Testis (tissue), 3 donors: Measurements from ENCODE around the gene TJP1. TPM values are rescaled to one million over a fixed set of nuclear protein-coding genes. Genes with fewer than 3 reads are reported as not detected.
"Not testable (repeated sequence)": the region's sequence is repeated elsewhere in the genome, so short reads cannot be mapped to it uniquely, and the experiment has no call there.

Experiments
- DNase-seq: peaks from one replicate; pipeline ENCODE4 v3.0.0-alpha.2; 2019
- H3K27ac ChIP-seq, 2 donors: fragments of 200-600 bp; sonication (generic); one replicate each; pipeline ENCODE4 v1.5.1; 2019
- H3K27me3 ChIP-seq: fragments of 200-600 bp; sonication (generic); one replicate; pipeline ENCODE4 v1.5.1; 2019
- H3K36me3 ChIP-seq: fragments of 200-600 bp; sonication (generic); one replicate; pipeline ENCODE4 v1.5.1; 2017; ENCODE audit warnings: low read depth; ENCODE audit errors: missing control alignments
- H3K4me1 ChIP-seq: fragments of 200-600 bp; sonication (generic); one replicate; pipeline ENCODE4 v1.5.1; 2019
- H3K4me3 ChIP-seq, 2 donors: fragments of 200-600 bp; sonication (generic); one replicate each; pipeline ENCODE4 v1.5.1; 2017 to 2019
- H3K9me3 ChIP-seq: fragments of 200-600 bp; sonication (generic); one replicate; pipeline ENCODE4 v1.5.1; 2017
- POLR2A ChIP-seq: fragments of 450-650 bp; IDR thresholded peaks from one replicate; pipeline ENCODE4 v1.6.1; 2017; ENCODE audit warnings: antibody characterized with exemption, mild to moderate bottlenecking, moderate library complexity
- WGBS, 2 donors: methylation state at CpG; one replicate each; pipeline ENCODE4 v1.1.5; 2018; 5-methylcytosine and 5-hydroxymethylcytosine counted together
- intact Hi-C: fragments of 100-400 bp; cut with DNase I; formaldehyde crosslinking; loops from one replicate; pipeline ENCODE4 v1.15.1; 2023; ENCODE audit warnings: low total_unique reads
- polyA plus RNA-seq: library from polyadenylated mRNA; stranded (reverse); fragments of 350-450 nt; fragmentation: Illumina TruSeq; extraction: RNeasy Lipid Tissue Mini Kit (QIAGEN cat#74804); gene quantifications from one replicate; pipeline ENCODE4 v1.2.3, GENCODE V29; 2014; ENCODE audit warnings: low read depth, low replicate concordance; ENCODE audit not compliant: insufficient read depth
- total RNA-seq, 2 donors: library from RNA; depleted of rRNA; stranded (reverse); fragments of >200 nt; gene quantifications; one replicate each; pipeline ENCODE4 v1.2.3, GENCODE V29; 2016
- TF ChIP-seq, protein P1 (sequence below), 3 experiments: fragments of 450-650 bp in 2 of 3; fragments of 200-600 bp in 1 of 3; sonication (generic) in 1 of 3; IDR thresholded peaks; one replicate each; pipeline ENCODE4 v1.5.1; 2016 to 2019; ENCODE audit warnings: antibody characterized with exemption in 3 of 3, mild to moderate bottlenecking in 2 of 3, moderate library complexity in 1 of 3

The TJP1 gene
- total and polyA plus RNA-seq, 3 donors from 2014 or later = 102 to 315 (median 255) TPM

DNA sequence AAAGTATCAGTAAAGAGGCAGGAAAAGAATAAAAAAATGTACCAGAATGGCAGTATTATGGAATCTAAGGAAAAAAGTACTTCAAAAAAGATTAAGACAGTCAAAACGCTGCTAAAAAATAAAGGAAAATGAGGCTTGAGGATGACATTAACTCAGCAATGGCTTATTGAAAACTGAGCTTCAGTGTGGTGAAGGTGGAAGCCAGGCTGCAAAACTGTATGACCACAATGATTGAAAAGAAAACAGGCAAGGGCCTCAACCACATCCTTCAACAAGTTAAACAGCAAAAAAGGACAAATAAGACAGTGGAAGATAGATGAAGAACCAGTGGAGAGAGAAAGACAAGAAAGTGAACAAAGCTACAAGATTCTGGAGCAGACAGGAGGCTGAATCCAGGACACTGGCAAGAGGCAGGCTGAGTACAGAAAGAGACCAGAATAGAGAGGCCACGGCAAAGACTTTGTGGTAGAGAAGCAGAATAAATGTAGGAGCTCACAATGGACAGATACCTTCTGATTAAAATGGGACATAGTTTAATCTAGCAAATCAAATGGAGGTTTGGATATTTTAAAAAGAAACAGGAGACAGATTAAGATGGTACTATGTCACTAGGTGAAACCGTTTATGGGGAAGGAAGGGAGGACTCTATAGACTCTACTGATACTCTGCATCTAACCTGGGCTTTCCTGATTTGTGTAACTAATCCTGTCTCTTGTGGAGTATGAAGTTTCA lies 86.1 kb downstream of the TJP1 start:
- Histone ChIP-seq H3K36me3 (no peaks in the 10 kb centered on the region), H3K4me3 (no peak overlapping the region), H3K4me1 (no peaks in the 10 kb centered on the region), H3K9me3 (no peaks in the 10 kb centered on the region), H3K27me3 (no peaks in the 10 kb centered on the region), H3K27ac (no peak overlapping the region)
- WGBS, 2 donors = 84 to 85% methylated on average over 3 of the region's 3 CpGs
- intact Hi-C loops = no loop called here
- TF ChIP-seq, protein P1, sequence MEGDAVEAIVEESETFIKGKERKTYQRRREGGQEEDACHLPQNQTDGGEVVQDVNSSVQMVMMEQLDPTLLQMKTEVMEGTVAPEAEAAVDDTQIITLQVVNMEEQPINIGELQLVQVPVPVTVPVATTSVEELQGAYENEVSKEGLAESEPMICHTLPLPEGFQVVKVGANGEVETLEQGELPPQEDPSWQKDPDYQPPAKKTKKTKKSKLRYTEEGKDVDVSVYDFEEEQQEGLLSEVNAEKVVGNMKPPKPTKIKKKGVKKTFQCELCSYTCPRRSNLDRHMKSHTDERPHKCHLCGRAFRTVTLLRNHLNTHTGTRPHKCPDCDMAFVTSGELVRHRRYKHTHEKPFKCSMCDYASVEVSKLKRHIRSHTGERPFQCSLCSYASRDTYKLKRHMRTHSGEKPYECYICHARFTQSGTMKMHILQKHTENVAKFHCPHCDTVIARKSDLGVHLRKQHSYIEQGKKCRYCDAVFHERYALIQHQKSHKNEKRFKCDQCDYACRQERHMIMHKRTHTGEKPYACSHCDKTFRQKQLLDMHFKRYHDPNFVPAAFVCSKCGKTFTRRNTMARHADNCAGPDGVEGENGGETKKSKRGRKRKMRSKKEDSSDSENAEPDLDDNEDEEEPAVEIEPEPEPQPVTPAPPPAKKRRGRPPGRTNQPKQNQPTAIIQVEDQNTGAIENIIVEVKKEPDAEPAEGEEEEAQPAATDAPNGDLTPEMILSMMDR (IDR thresholded peaks at IDR 0.05) = no peak
- no peak for TF ChIP-seq POLR2A
- no peak for DNase-seq

DNA sequence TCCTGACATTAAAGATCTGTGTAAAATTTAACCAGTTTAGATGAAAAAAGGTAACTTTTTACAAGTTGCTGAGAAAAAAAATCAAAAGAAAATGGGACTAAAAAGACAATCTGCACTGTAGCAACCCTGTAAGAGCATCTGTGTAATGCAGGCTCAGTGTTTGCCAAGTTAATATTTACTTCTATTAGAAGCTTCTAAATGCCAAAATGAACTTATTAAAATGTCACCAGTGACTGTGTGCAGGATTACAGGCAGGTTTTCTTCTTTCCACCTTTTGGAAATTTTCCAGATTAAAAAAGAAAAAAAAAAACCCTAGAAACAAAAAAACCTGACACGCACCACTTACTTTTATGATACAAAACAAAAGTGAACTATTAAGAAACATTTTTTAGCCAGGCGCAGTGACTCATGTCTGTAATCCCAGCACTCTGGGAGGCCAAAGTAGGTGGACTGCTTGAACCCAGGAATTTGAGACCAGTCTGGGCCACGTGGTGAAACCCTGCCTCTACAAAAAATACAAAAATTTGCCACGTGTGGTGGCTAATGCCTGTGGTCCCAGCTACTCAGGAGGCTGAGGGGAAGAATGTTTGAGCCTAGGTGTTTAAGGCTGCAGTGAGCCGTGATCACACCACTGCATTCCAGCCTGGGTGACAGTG lies 87.2 kb downstream of the TJP1 start:
- Histone ChIP-seq H3K4me1 (no peaks in the 10 kb centered on the region), H3K4me3 (no peak overlapping the region), H3K36me3 (no peaks in the 10 kb centered on the region), H3K27me3 (no peaks in the 10 kb centered on the region), H3K9me3 (no peaks in the 10 kb centered on the region), H3K27ac (no peak overlapping the region)
- no peak for DNase-seq
- intact Hi-C loops = no loop called here
- WGBS, 2 donors = 81 to 82% methylated on average over 5 of the region's 5 CpGs
- TF ChIP-seq, protein P1 (IDR thresholded peaks at IDR 0.05) = no peak
- no peak for TF ChIP-seq POLR2A

GRCh38 chr15:29731865-29732264 lies 90.4 kb downstream of the TJP1 start:
- TF ChIP-seq POLR2A = no peak
- TF ChIP-seq, protein P1 (IDR thresholded peaks at IDR 0.05) = no peak
- Histone ChIP-seq H3K9me3 (no peaks in the 10 kb centered on the region), H3K4me3 (no peak overlapping the region), H3K27ac (no peak overlapping the region), H3K27me3 (no peaks in the 10 kb centered on the region), H3K4me1 (no peaks in the 10 kb centered on the region), H3K36me3 (no peaks in the 10 kb centered on the region)
- no peak for DNase-seq
- WGBS, 2 donors = 80 to 86% methylated on average over 3 of the region's 3 CpGs
- intact Hi-C loops = no loop called here

DNA sequence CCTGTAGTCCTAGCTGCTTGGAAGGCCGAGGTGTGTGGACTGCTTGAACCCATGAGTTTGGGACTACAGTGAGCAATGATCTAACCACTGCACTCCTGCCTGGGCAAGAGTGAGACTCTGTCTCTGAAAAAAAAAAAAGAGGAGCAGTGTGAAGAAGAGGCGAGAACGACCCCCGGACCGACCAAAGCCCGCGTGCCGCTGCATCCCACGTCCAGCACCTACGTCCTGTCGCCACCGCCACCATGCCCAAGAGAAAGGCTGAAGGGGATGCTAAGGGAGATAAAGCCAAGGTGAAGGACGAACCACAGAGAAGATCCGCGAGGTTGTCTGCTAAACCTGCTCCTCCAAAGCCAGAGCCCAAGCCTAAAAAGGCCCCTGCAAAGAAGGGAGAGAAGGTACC lies 91.8 kb downstream of the TJP1 start:
- H3K27ac ChIP-seq, H3K36me3 ChIP-seq, DNase-seq, intact Hi-C loops, H3K4me3 ChIP-seq, H3K9me3 ChIP-seq, H3K27me3 ChIP-seq, H3K4me1 ChIP-seq: not testable (repeated sequence)
- 93 to 94% methylated on average over 15 of the region's 15 CpGs for WGBS, 2 donors

GRCh38 chr15:29728418-29728817 lies 93.8 kb downstream of the TJP1 start:
- intact Hi-C loops = no loop called here
- Histone ChIP-seq H3K27me3 (no peaks in the 10 kb centered on the region), H3K27ac (no peak overlapping the region), H3K4me1 (peaks cover 4% of the 10 kb centered on the region), H3K4me3 (no peak overlapping the region), H3K9me3 (no peaks in the 10 kb centered on the region), H3K36me3 (no peaks in the 10 kb centered on the region)
- DNase-seq = no peak
- WGBS, 2 donors = 62 to 65% methylated on average over 2 of the region's 2 CpGs
- no peak for TF ChIP-seq POLR2A
- TF ChIP-seq, protein P1 (IDR thresholded peaks at IDR 0.05) = no peak
